Measurements from ENCODE around the gene MME.
"Not testable (repeated sequence)": the region's sequence is repeated elsewhere in the genome, so short reads cannot be mapped to it uniquely, and the experiment has no call there.

MME gene

DNA sequence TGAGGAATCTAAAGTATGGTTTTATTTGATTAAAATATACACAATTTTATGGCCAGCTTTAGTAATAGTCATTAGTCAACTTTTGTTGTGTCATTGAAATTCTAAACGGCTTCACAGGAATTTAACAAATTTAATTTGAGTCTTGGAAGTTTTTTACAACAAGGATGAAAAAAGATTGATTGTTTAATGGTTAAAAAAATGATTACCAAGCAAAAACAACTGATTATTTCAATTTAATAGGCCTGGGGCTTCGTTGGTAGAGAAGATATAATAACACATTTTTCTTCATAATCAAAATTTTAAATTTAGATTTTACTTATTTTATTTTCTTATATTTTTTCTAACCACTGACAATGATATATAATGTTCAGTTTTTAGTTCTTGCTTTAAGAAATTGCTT lies 4.4 kb downstream of the MME start:
- DNase-seq (ENCODE audit: low read depth): no peak

DNA sequence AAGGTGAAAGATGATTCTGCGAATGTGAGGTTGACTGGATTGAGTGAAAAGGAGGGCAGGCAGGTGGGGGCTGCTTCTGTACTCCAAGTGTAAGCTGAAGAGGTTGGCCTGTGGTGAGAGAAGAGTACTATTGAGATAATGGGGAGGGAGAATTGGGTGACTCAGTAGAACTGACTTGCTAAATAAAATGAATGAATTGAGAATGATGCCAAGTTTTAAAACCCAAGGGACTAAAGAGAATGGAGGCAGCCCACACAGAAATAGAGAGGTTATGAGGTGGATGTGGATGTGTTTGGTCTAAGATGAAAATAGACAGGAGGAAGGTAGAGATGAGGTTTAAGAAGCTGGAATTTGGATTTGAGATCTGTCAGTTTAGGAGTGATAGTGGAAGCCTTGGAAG lies 5.9 kb downstream of the MME start:
- no peak for DNase-seq (ENCODE audit: low read depth)

DNA sequence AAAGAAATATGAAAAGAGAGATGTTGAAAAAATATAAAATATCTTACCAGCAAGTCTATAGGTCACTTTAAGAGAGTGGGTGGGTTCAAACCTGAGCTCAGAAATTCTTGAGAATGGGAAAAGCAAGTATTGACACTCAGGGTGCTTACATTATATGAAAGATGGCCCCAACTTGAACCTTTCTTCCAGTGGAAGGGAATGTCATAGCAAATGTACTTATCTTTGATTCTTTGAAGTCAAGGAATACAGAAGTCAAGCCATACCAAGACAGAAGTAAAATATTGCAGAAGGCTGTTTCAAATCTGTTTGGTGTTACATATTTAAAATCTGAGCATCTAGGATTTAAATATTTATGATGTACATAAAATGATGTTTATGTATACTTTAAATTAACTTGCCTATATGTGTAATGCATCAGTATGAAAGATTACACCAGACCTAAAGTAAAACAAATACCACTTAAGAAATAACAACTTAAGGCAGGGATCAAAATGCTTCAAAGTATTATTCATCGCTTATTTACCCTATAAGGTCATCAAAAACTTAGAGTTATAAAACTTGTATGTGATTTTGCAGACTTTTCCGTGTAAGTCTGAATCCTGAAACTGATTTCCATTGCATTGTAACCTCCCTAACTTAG lies 8.7 kb downstream of the MME start:
- DNase-seq (ENCODE audit: low read depth): no peak

DNA sequence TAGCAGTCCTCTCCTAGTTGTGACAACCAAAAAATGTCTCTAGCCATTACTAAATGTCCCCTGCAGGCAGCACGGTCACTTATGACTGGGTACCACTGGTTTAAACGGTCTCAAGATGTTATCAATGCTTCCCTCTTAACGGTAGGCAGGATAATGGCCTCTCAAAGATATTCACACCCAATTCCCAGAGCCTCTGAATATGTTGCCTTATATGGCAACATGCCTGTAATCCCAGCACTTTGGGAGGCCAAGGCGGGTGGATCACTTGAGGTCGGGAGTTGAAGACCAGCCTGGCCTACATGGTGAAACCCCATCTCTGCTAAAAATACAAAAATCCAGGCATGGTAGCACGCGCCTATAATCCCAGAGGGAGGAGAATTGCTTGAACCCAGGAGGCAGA lies 9.4 kb downstream of the MME start:
- DNase-seq (ENCODE audit: low read depth): no peak

DNA sequence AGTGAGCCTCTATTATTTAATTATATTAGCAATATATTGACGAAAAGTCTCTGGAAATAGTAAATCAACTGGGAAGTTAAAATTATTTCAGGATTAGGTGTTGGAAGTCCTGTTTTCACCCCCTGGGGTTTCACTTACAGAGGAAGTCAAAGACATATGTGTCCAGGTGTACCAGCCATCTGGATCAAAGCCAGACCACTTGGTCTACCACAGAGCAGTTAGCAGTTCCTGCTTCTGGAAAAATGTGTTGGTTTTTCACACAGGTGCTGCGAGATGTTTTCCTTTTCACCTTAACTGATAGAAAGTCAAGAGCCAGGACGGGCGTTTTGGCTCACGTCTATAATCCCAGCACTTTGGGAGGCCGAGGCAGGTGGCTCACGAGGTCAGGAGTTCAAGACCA lies 13.1 kb downstream of the MME start:
- DNase-seq (ENCODE audit: low read depth): no peak

DNA sequence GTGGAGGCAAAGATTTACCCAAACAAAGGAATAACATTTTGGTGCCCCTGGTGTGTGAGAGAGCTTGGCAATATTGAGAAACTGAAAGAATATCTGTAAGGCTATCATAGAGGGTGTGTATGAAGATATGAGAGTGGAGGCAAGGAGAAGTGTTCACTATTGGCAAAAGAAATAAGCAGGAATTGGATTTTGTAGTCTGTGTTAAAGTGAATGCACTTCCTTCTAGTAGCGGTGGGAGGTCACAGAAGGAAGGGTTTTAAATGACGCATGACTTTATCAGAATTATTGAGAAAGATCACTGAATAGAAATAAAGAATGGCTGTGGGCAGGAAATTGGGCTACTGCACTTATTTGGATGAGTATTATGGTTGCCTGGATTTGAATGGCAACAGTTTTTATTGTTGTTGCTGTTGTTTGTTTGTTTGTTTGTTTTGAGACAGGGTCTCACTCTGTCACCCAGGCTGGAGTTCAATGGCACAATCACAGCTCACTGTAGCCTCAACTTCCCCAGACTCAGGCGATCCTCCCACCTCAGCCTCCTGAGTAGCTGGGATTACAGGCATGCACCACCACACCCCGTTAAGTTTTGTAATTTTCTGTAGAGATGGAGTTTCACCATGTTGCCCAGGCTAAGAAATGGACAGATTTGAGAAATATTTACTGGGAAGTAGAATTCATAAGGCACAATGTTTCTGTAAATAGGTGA lies 16.3 kb downstream of the MME start:
- no peak for DNase-seq (ENCODE audit: low read depth)

DNA sequence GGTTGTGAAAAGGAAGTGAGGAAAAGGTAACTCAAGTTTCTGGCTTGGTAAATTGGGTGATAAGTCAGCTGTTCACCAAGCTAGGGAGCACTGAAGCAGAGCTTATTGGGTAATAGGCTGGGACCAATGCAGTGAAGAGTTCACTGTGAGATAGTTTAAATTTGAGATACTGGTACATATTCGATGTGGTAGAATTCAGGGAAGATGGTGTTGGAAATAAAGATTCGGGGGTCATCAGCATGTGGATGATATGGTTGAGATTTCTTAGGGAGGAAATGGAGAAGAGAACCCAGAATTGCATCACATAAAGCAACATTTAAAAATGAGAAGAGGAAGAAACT lies 16.9 kb downstream of the MME start:
- no peak for DNase-seq (ENCODE audit: low read depth)

DNA sequence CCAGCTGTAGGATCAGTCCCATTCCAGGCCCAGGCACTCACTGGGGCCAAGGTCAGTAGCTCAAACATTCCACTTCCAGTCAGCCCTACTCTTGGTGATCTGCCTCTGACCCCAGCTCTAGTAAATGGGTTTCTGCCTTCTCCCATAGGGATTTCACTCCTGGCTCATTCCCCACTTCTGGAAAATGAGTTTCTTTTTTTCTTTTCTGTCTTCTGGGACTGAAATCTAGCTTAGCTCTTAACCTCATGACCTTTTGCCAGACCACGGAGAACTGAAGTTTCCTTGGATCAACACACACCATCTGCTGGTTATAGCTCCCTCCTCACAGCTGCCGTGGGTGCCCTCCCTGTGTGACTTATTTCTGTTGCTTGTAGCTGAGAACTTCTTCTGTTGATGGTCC lies 21.3 kb downstream of the MME start:
- peak; percentile 58 for DNase-seq (ENCODE audit: low read depth)

DNA sequence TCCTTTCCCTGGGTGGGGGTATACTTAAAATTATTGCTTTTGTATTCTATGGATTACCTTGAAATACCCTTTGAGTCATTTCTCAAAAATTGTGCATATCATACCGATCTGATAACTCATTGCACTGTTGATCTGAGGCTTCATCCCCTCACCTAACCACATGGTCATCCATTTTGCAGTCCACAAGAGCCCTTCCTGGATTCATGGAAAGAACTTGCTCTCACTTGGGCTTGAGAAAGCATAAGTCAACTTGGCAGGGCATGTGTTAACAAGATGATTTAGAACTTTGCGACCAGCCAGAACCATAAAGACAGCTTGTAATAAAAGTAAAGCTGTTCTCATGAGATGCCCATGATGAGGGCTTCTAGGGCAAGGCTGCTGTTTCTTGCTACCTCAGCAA lies 22.2 kb downstream of the MME start:
- DNase-seq (ENCODE audit: low read depth): peak; percentile 62

DNA sequence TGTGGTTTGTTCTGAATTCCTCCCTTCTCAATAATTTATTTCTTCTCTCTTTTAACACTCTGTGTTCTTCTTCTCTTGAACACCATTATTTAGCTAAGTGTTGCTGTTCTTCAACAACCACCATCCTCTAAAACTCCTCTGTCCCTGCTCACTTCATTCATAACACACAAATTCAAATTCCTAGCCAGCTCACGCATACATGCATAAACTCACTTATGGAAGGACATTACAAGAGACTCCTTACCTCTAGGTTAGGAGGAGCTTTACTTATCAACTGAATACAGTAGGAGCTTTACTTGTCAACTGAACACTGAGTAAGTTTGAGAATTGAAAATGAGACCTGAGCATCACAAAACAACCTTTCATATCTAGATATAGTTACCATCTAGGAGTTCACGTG lies 23.6 kb downstream of the MME start:
- no peak for DNase-seq (ENCODE audit: low read depth)

DNA sequence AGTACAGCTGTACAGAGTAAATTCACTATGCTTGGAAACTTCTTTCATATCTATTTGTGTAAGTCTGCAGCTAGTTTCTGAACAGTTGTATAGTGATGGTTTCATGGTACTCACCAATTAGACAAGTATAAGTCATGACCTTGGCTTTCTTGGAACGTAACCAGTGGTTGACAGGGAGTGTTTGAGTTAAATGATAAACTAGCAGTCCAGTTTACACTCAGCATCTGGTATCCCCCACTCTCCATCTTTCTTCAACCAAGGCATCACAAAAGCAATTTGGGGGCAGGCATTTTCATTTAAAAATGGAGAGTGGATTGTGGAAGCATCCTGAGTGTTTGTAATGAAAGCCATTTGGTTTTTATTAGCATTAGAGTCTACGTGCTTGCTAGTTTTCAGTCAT lies 26.0 kb downstream of the MME start:
- no peak for DNase-seq (ENCODE audit: low read depth)

DNA sequence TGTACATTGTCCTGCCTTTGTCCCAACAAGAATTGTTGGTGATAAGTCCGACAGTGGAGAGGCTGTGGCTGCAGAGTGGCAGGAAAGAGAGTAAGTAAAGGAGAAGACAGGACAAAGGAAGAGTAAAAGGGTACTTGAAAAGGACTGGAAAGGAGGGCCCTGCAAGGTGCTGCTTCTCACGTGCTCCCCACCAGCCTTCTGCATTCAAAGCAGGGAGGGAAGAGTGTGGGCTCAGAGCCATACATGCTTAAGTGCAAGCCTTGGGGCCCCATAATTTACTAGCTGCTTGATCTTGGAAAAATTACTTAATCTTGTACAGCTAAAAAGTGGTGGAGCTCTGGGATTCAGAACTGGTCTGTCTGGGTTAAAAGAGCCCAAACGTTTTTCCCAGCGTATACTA lies 29.9 kb downstream of the MME start:
- no peak for DNase-seq (ENCODE audit: low read depth)

DNA sequence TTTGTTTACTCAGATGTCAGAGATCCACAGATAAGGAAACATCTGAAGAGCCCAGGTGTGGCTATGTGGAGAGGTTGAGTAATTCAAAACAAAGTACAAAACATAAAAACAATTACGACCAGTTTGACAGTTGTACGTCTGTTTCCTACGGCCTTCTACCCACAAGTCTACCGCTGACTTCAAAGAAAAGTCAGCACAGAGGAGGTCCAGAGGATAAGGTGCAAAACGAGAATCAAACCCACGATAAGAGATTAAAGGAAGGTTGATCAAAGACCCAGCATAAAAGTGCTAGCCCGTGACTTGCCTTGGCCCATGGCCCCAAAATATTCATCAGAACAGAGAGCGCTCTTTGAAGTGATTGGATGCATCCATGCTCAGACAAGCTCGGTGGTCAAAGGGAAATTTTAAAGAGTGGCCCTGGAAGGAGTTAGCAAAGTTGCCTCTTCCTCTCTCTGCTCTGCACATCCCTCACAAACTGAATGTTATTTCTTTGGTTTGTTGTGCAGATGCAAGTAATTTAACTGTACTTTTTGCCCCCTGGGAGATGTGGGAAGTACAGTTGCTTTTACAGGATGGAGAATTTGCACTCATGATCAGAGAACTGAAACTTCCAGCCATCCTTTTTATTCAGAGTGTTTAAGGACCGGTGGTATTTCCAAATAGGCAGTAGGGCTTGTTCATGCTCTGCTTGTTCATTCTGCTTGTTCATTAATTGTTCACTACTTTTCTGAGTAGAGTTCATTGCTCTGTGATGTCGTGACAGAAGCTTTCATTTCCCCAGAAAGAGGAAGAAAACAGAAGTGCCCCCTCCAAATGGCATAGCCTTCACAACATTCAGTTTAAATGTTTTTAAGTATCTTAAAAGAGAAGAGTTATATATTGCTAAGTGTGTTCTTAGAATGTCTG lies 31.1 kb downstream of the MME start:
- no peak for DNase-seq (ENCODE audit: low read depth)

DNA sequence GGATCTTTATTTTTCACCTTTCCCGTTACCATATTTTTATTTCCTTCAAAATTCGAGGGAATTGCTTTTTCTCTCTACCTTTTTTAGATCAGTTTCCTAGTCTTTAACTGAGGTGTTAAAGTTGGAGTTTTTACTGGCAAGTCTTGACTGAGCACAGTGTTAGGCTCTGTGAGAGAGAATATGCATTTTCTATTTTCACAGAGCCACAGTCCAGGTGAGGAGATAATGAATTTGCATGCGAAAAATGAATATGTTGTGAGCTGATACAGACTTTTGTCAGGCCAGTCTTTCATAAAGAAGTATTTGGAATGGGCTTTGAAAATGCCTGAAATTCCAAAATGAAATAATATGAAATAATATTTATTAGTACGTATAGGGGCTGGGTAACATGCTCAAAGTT lies 31.9 kb downstream of the MME start:
- no peak for DNase-seq (ENCODE audit: low read depth)

DNA sequence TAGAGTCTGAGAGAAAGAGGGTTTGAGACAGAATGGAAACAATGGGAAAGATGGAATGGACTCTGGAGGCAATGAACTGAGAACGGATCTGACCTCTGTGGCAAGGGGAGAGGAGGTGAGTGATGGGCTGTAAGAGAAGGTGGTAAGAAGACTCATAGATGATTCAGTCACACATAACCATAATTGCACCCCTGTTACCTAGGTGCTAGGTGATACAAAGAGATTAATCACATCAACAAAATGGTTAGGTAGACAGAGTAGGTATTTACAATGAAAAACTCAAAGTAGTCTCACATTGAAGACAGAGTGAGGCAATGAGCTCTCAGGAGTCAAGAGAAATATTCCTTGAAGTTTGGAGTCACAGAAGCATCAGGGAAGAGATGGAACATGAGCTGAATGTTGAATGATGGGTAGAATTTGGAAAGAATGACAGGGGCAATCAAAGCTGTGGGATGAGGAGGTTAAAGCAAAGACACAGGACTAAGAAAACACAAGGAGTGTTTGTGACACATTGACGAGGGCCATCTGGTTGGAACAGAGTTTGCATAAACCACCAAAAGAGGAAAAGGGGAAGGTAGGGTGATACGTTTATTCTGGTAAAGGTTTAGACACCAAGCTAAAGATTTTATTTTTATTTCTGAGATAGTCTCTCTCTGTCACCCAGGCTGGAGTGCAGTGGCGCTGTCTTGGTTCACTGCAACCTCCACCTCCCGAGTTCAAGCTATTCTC lies 32.7 kb downstream of the MME start:
- no peak for DNase-seq (ENCODE audit: low read depth)

DNA sequence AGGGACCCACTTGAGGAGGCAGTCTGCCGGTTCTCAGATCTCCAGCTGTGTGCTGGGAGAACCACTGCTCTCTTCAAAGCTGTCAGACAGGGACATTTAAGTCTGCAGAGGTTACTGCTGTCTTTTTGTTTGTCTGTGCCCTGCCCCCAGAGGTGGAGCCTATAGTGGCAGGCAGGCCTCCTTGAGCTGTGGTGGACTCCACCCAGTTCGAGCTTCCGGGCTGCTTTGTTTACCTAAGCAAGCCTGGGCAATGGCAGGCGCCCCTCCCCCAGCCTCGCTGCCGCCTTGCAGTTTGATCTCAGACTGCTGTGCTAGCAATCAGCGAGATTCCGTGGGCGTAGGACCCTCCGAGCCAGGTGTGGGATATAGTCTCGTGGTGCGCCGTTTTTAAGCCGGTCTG lies 44.6 kb downstream of the MME start:
- not testable (repeated sequence) for DNase-seq (ENCODE audit: low read depth)

DNA sequence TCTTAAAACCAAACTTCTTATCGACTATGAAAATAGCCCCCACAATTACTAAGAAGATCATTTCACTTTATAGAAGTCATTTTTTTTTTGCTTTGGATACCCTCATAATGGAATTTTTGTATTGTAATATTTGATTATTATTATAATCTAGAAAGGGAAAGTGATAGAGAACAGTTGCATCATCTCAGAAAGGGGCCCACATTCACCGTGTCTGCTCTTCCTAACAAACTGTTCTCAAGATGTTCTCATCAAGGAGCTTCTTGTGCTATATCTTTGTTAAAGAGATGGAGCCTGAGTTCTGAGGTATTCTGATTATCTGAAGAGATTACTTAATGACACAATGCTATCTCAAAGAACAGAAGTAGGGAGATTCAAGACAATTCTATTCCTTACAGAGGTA lies 49.3 kb downstream of the MME start:
- DNase-seq (ENCODE audit: low read depth): no peak

DNA sequence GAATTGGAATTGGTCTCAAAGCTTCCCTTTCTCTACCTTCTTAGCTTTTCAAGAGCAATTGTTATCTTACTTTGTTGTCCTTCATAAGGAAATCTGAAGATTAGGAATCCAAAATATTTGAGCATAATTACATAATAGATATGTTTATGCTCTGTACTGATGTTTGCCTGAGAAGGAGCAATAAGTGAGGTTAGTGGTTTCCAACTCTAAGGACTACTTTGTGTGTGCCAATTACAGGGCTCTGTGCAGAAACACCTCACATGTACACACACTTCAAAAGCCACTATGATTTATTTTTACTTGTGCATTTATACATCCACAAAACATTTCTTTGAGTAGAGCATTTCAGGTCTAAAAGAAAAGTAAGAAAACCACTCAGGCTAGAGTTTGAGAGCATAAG lies 49.9 kb downstream of the MME start:
- no peak for DNase-seq (ENCODE audit: low read depth)

DNA sequence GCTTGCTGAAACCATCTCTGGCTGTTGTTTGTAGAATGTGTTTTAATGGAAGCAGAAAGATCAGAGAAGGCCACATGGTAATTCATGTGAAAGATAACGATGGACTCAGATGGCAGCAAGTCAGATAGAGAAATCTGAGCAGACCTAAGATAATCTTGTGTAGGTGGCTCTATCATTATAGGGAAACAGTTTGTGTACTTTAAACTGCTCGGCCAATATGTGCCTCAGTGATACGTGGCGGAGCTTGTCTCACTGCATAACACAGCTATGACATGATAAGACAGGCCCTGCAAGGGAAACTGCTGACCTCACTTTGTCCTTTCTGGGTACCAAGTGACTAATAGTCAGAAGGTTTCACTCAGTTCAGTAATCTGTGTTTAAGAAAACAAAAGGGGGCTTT lies 51.0 kb downstream of the MME start:
- DNase-seq (ENCODE audit: low read depth): no peak

DNA sequence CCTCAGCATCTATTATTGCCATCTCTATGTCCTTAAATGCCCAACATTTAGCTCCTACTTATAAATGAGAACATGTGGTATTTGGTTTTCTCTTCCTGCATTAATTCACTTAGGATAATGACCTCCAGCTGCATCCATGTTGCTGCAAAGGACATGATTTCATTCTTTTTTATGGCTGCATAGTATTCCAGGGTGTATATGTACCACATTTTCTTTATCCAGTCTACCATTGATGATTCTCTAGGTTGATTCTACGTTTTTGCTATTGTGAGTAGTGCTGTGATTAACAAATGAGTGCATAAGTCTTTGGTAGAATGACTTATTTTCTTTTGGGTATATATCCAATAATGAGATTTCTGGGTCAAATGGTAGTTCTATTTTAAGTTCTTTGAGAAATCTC lies 54.2 kb downstream of the MME start:
- not testable (repeated sequence) for DNase-seq (ENCODE audit: low read depth)

DNA sequence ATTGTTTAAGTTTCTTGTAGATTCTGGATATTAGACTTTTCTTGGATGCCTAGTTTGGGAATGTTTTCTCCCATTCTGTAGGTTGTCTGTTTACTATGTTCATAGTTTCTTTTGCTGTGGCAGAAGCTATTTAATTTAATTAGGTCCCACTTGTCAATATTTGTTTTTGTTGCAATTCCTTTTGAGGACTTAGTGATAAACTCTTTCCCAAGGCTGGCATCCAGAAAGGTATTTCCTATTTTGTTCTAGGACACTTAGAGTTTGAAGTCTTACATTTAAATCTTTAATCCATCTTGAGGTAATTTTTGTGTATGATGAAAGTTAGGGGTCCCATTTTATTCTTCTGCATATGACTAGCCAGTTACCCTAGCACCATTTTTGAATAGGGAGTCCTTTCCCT lies 54.9 kb downstream of the MME start:
- no peak for DNase-seq (ENCODE audit: low read depth)

DNA sequence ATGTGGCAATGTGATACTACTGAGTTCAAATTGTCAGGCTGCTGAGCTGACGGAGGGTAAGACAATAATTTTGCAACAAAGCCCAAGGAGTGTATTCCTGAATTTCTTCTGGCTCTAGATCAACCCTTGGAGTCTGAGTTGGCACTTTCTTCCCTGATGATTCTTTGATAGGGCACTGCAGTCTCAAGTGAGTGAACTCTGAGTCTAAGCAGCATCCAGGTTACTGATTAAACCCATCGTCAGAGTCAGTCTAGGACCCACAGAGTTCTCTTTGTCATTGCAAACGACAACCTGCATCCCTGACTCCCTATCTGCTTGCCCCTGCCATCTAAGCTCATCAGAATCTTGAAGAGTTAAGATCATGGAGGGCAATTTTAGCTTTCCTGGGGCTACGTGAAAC lies 58.6 kb downstream of the MME start:
- DNase-seq (ENCODE audit: low read depth): no peak

DNA sequence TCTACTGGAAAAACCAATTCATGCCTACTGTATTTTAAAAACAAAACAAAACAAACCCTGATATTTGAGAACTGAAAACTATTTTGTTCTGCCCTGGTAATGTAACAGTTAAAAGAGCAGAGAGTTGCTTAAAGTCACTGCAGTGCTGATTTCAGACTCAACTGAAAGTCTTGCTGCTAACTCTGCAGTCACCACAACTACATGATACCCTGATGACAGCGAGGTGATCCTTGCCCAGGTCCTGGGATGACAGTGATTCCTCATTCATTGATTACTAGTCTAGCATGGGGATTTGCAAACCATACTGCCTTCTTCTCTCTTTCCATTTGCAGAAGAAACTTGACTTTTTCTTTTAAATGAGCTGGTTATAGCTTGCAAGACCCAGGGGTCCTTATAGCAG lies 67.5 kb downstream of the MME start:
- DNase-seq (ENCODE audit: low read depth): no peak
